ENCODE measurements around the gene PDGFD. TPM values are rescaled to one million over a fixed set of nuclear protein-coding genes. Genes with fewer than 3 reads are reported as not detected.

Gene PDGFD
- total RNA-seq, 4 donors from 2014 or later = 26.0 to 72.4 (median 29.6) TPM

DNA sequence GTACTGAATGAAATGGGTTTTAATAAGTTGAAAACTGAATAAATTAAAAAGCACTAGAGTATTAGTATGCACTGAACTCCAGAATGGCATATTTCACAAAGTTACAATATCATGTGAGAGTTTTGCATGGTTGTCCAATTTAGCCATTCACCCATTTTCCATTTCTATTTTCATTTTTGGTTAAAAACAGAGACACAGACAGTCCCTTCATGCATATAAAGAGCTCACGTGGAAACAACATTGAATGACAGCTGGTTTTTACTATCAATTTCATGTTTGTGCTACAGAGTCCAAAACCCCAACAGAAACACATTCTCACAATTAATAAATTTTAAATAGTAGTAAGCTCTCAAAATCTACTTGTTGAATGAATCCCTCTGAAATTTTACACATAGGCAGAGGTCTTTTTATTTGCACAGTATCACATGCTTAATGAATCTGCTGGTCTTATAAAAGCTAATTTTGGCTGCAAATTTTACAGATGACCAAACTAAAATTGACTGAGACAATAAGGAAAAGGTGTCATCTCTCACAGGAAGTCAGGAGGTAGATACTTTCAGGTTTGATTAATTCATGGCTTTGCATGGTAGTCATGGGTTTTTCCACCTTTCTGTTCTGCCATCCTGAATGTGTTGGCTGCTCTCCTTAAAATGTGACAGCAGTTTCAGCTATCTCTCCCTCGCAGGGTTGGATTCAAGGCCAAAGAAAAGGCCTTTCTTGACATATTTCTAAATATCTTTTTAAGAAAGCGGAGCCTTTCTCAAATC is 148.1 kb downstream of the PDGFD start:
- no peak for DNase-seq (ENCODE audit: low spot score in 2 of 2)
- no peaks in the 10 kb centered on the region for H3K9me3 ChIP-seq
- TF ChIP-seq CTCF (IDR thresholded peaks at IDR 0.05) = no peak
- no peak for TF ChIP-seq POLR2A (IDR thresholded peaks at IDR 0.05)
- TF ChIP-seq EP300 (IDR thresholded peaks at IDR 0.05) = no peak
- no peaks in the 10 kb centered on the region for H3K27me3 ChIP-seq
- H3K36me3 ChIP-seq = no peaks in the 10 kb centered on the region
- 79 to 84% methylated on average over 3 of the region's 3 CpGs for WGBS, 2 donors
- no peak overlapping the region for H3K4me3 ChIP-seq
- H3K27ac ChIP-seq = no peak overlapping the region
- peaks cover 0 to 11% (median 0%) of the 10 kb centered on the region in 4 donors for H3K4me1 ChIP-seq

DNA sequence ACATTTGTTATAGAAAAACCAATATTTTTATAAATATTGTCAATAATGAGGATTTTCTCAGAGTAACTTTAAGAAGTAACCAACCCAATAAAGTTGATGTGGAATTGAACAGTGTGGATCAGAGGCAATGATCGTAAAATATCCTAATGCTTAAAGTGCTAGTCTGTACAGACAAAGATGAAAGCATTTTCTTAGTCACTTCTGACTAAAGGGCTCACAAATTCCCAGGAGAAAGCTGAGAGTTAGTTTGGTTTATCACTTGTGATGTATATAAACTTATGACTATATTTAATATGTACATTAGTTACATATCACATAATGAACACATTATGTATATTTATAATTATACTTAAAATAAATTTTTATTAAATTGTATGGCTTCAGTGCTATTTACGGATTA is 152.9 kb downstream of the PDGFD start:
- Histone ChIP-seq H3K4me3 (no peak overlapping the region), H3K36me3 (no peaks in the 10 kb centered on the region), H3K9me3 (no peaks in the 10 kb centered on the region), H3K27ac (no peak overlapping the region), H3K27me3 (no peaks in the 10 kb centered on the region), H3K4me1 (peaks cover 0 to 17% (median 0%) of the 10 kb centered on the region in 4 donors)
- WGBS, 2 donors = 83 to 85% methylated on average over 2 of the region's 2 CpGs
- no peak for DNase-seq (ENCODE audit: low spot score in 2 of 2)
- TF ChIP-seq EP300 (IDR thresholded peaks at IDR 0.05) = no peak
- no peak for TF ChIP-seq CTCF (IDR thresholded peaks at IDR 0.05)
- no peak for TF ChIP-seq POLR2A (IDR thresholded peaks at IDR 0.05)

GRCh38 chr11:104009744-104010143 is 154.2 kb downstream of the PDGFD start:
- H3K27ac ChIP-seq = no peak overlapping the region
- peaks cover 0 to 17% (median 0%) of the 10 kb centered on the region in 4 donors for H3K4me1 ChIP-seq
- no peak overlapping the region for H3K4me3 ChIP-seq
- 44 to 61% methylated on average over 3 of the region's 3 CpGs for WGBS, 2 donors
- no peaks in the 10 kb centered on the region for H3K9me3 ChIP-seq
- TF ChIP-seq POLR2A (IDR thresholded peaks at IDR 0.05) = no peak
- no peak for TF ChIP-seq CTCF (IDR thresholded peaks at IDR 0.05)
- no peak for TF ChIP-seq EP300 (IDR thresholded peaks at IDR 0.05)
- no peaks in the 10 kb centered on the region for H3K27me3 ChIP-seq
- H3K36me3 ChIP-seq = no peaks in the 10 kb centered on the region
- no peak for DNase-seq (ENCODE audit: low spot score in 2 of 2)

- Histone ChIP-seq H3K36me3 (no peaks in the 10 kb centered on the region), H3K27ac (no peak overlapping the region), H3K4me1 (peaks cover 0 to 3% (median 0%) of the 10 kb centered on the region in 4 donors), H3K27me3 (no peaks in the 10 kb centered on the region), H3K9me3 (no peaks in the 10 kb centered on the region), H3K4me3 (no peak overlapping the region)
- DNase-seq (ENCODE audit: low spot score in 2 of 2) = no peak
- 79 to 93% methylated on average over 2 of the region's 2 CpGs for WGBS, 2 donors
- no peak for TF ChIP-seq CTCF (IDR thresholded peaks at IDR 0.05)
- no peak for TF ChIP-seq POLR2A (IDR thresholded peaks at IDR 0.05)
- no peak for TF ChIP-seq EP300 (IDR thresholded peaks at IDR 0.05)
These were observed 158.6 kb downstream of the PDGFD start for GRCh38 chr11:104005234-104005855.

- Histone ChIP-seq H3K27me3 (no peaks in the 10 kb centered on the region), H3K27ac (no peak overlapping the region), H3K4me1 (no peaks in the 10 kb centered on the region), H3K9me3 (no peaks in the 10 kb centered on the region), H3K36me3 (no peaks in the 10 kb centered on the region), H3K4me3 (no peak overlapping the region)
- TF ChIP-seq EP300 (IDR thresholded peaks at IDR 0.05) = no peak
- DNase-seq (ENCODE audit: low spot score in 2 of 2) = no peak
These were observed 160.5 kb downstream of the PDGFD start for GRCh38 chr11:104003491-104003890.

All from tibial nerve (tissue), 4 donors.